NCI-H1105 (cell line): ENCODE results near the gene ASB4.
"Not testable (repeated sequence)": the region's sequence is repeated elsewhere in the genome, so short reads cannot be mapped to it uniquely, and the experiment has no call there.

Experiments used
- DNase-seq: peaks from one replicate; lab custom pipeline; 2025; lab: John Stamatoyannopoulos, UW

ASB4 gene

GRCh38 chr7:95478272-95479037 lies 7.3 kb upstream of the ASB4 start:
- no peak for DNase-seq

GRCh38 chr7:95479992-95480624 lies 5.6 kb upstream of the ASB4 start:
- DNase-seq, result no peak

- no peak for DNase-seq
Measured at GRCh38 chr7:95481271-95482165, 4.2 kb upstream of the ASB4 start.

- DNase-seq, result no peak
Measured at GRCh38 chr7:95482424-95482823, 3.3 kb upstream of the ASB4 start.

- DNase-seq, result no peak
Measured at GRCh38 chr7:95490231-95490762, 4.6 kb downstream of the ASB4 start.

- DNase-seq, result no peak
Measured at GRCh38 chr7:95491201-95491600, 5.5 kb downstream of the ASB4 start.

GRCh38 chr7:95491634-95492314 lies 6.0 kb downstream of the ASB4 start:
- peak; percentile 83 for DNase-seq

- no peak for DNase-seq
Measured at GRCh38 chr7:95493247-95493646, 7.5 kb downstream of the ASB4 start.

- DNase-seq, result no peak
Measured at GRCh38 chr7:95493844-95494243, 8.1 kb downstream of the ASB4 start.

GRCh38 chr7:95501261-95501832 lies 15.6 kb downstream of the ASB4 start:
- no peak for DNase-seq

- no peak for DNase-seq
Measured at GRCh38 chr7:95502403-95502802, 16.7 kb downstream of the ASB4 start.

GRCh38 chr7:95503271-95504131 lies 17.8 kb downstream of the ASB4 start:
- DNase-seq, result no peak

GRCh38 chr7:95504132-95504588 lies 18.4 kb downstream of the ASB4 start:
- not testable (repeated sequence) for DNase-seq

GRCh38 chr7:95508780-95509179 lies 23.0 kb downstream of the ASB4 start:
- DNase-seq, result no peak

- peak; percentile 89 for DNase-seq
Measured at GRCh38 chr7:95509199-95509598, 23.5 kb downstream of the ASB4 start.

GRCh38 chr7:95511716-95512260 lies 26.0 kb downstream of the ASB4 start:
- peak; percentile 14 for DNase-seq

- no peak for DNase-seq
Measured at GRCh38 chr7:95517458-95517857, 31.7 kb downstream of the ASB4 start.

- DNase-seq, result no peak
Measured at GRCh38 chr7:95517870-95518269, 32.1 kb downstream of the ASB4 start.

GRCh38 chr7:95520136-95520535 lies 34.4 kb downstream of the ASB4 start:
- DNase-seq, result no peak

- no peak for DNase-seq
Measured at GRCh38 chr7:95525503-95525902, 39.8 kb downstream of the ASB4 start.
